Neural progenitor cell (in vitro differentiated cells): ENCODE results near the gene ZMPSTE24. TPM values are rescaled to one million over a fixed set of nuclear protein-coding genes. Genes with fewer than 3 reads are reported as not detected.

ENCODE experiments used
- DNase-seq: peaks from one replicate; pipeline ENCODE4 v3.0.0-alpha.2; 2016; ENCODE audit warnings: low spot score
- H2AFZ ChIP-seq: fragments of 200-600 bp; sonication (generic); replicated peaks from 2 replicates; pipeline ENCODE4 v1.6.1; 2016; ENCODE audit warnings: antibody characterized with exemption
- H3F3A ChIP-seq: fragments of 200-600 bp; sonication (generic); 2 replicates; pipeline ENCODE4 v1.6.1; 2016; ENCODE audit warnings: antibody characterized with exemption, low read depth
- H3K27ac ChIP-seq: fragments of 200-600 bp; sonication (generic); 2 replicates; pipeline ENCODE4 v1.5.1; 2016; ENCODE audit warnings: mild to moderate bottlenecking
- H3K27me3 ChIP-seq: fragments of 200-600 bp; sonication (generic); 2 replicates; pipeline ENCODE4 v1.6.1; 2016; ENCODE audit warnings: mild to moderate bottlenecking, moderate library complexity
- H3K36me3 ChIP-seq: fragments of 200-600 bp; sonication (generic); 2 replicates; pipeline ENCODE4 v1.5.1; 2016
- H3K4me1 ChIP-seq: fragments of 200-600 bp; sonication (generic); 2 replicates; pipeline ENCODE4 v1.6.1; 2016; ENCODE audit warnings: mixed run types
- H3K4me2 ChIP-seq: fragments of 200-600 bp; sonication (generic); 2 replicates; pipeline ENCODE4 v1.6.1; 2016
- H3K4me3 ChIP-seq: fragments of 200-600 bp; sonication (generic); 2 replicates; pipeline ENCODE4 v1.5.1; 2016
- H3K79me2 ChIP-seq: fragments of 200-600 bp; sonication (generic); 2 replicates; pipeline ENCODE4 v1.6.1; 2016; ENCODE audit warnings: low read depth
- H3K9ac ChIP-seq: fragments of 200-600 bp; sonication (generic); 2 replicates; pipeline ENCODE4 v1.6.1; 2016
- H3K9me3 ChIP-seq: fragments of 200-600 bp; sonication (generic); 2 replicates; pipeline ENCODE4 v1.5.1; 2016; ENCODE audit warnings: low read depth
- H4K20me1 ChIP-seq: fragments of 200-600 bp; sonication (generic); 2 replicates; pipeline ENCODE4 v1.6.1; 2016; ENCODE audit warnings: low read depth
- H3K27ac Mint-ChIP-seq: 3 replicates; pipeline ENCODE4 v1.8.0; 2021; ENCODE audit warnings: mixed read lengths
- H3K27me3 Mint-ChIP-seq: 2 replicates; pipeline ENCODE4 v1.8.0; 2022; ENCODE audit warnings: low read depth, mild to moderate bottlenecking, inconsistent platforms, moderate library complexity, mixed read lengths; ENCODE audit not compliant: insufficient read depth
- H3K36me3 Mint-ChIP-seq: 3 replicates; pipeline ENCODE4 v1.8.0; 2021; ENCODE audit warnings: mixed read lengths
- H3K4me1 Mint-ChIP-seq: 3 replicates; pipeline ENCODE4 v1.8.0; 2021; ENCODE audit warnings: mixed read lengths
- H3K4me3 Mint-ChIP-seq: 3 replicates; pipeline ENCODE4 v1.8.0; 2021; ENCODE audit warnings: mild to moderate bottlenecking, moderate library complexity, mixed read lengths
- H3K9me3 Mint-ChIP-seq: 3 replicates; pipeline ENCODE4 v1.8.0; 2020; ENCODE audit warnings: mixed read lengths
- EZH2 ChIP-seq: fragments of 200-600 bp; sonication (generic); IDR thresholded peaks from 2 replicates; pipeline ENCODE4 v1.6.1; 2017; ENCODE audit warnings: antibody characterized with exemption, mild to moderate bottlenecking, moderate library complexity
- EZH2phosphoT487 ChIP-seq: fragments of 200-600 bp; sonication (generic); IDR thresholded peaks from 2 replicates; pipeline ENCODE4 v1.6.1; 2017; ENCODE audit warnings: antibody characterized with exemption
- total RNA-seq: library from RNA; depleted of rRNA; stranded (reverse); fragments of >200 nt; gene quantifications from 2 replicates; pipeline ENCODE4 v1.2.3, GENCODE V29; 2015; ENCODE audit warnings: low replicate concordance
- TF ChIP-seq, protein P1 (sequence below): fragments of 200-600 bp; sonication (generic); IDR thresholded peaks from 2 replicates; pipeline ENCODE4 v1.5.1; 2017; ENCODE audit warnings: antibody characterized with exemption, mild to moderate bottlenecking

ZMPSTE24 gene
- total RNA-seq, 1 donor from 2014 or later: 38.0 TPM

DNA sequence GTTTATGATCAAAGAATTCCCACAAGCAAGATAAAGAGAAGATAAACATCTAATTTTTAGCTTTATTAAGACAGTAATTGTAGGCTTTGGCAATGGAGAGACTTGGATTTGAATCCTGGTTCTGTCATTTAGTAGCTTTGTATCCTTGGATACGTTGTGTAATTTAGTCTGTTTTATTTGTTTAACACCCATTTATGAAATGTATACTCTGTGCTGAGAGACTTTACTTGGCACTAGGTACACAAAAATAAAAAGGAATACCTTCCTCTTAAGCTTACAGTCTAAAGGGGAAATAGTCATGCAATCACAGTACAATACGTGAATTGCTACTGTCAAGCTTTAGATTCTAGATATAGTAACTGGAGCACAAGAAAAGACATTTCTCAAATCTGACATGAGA, 23.8 kb downstream of the ZMPSTE24 start:
- peaks cover 11% of the 10 kb centered on the region for H3K36me3 Mint-ChIP-seq
- H3K4me3 Mint-ChIP-seq: no peak overlapping the region
- Histone ChIP-seq H3K27ac (no peak overlapping the region), H4K20me1 (peaks cover 6% of the 10 kb centered on the region), H3K79me2 (no peaks in the 10 kb centered on the region), H2AFZ (no peak overlapping the region), H3K9me3 (no peaks in the 10 kb centered on the region), H3K27me3 (no peaks in the 10 kb centered on the region), H3K4me1 (no peaks in the 10 kb centered on the region), H3K4me2 (no peak overlapping the region), H3K36me3 (peaks cover 23% of the 10 kb centered on the region), H3F3A (no peaks in the 10 kb centered on the region), H3K4me3 (no peak overlapping the region), H3K9ac (no peak overlapping the region)
- TF ChIP-seq EZH2phosphoT487 (no peak), EZH2 (no peak)
- TF ChIP-seq, protein P1, sequence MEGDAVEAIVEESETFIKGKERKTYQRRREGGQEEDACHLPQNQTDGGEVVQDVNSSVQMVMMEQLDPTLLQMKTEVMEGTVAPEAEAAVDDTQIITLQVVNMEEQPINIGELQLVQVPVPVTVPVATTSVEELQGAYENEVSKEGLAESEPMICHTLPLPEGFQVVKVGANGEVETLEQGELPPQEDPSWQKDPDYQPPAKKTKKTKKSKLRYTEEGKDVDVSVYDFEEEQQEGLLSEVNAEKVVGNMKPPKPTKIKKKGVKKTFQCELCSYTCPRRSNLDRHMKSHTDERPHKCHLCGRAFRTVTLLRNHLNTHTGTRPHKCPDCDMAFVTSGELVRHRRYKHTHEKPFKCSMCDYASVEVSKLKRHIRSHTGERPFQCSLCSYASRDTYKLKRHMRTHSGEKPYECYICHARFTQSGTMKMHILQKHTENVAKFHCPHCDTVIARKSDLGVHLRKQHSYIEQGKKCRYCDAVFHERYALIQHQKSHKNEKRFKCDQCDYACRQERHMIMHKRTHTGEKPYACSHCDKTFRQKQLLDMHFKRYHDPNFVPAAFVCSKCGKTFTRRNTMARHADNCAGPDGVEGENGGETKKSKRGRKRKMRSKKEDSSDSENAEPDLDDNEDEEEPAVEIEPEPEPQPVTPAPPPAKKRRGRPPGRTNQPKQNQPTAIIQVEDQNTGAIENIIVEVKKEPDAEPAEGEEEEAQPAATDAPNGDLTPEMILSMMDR: no peak
- H3K27ac Mint-ChIP-seq: no peak overlapping the region
- no peak for DNase-seq
- H3K9me3 Mint-ChIP-seq: no peaks in the 10 kb centered on the region
- no peaks in the 10 kb centered on the region for H3K27me3 Mint-ChIP-seq
- no peaks in the 10 kb centered on the region for H3K4me1 Mint-ChIP-seq

- Mint-ChIP-seq H3K27ac (no peak overlapping the region), H3K4me1 (no peaks in the 10 kb centered on the region), H3K9me3 (no peaks in the 10 kb centered on the region), H3K36me3 (peaks cover 31% of the 10 kb centered on the region), H3K4me3 (no peak overlapping the region), H3K27me3 (no peaks in the 10 kb centered on the region)
- H3K9ac ChIP-seq: no peak overlapping the region
- no peaks in the 10 kb centered on the region for H3K4me1 ChIP-seq
- TF ChIP-seq EZH2phosphoT487 (no peak), EZH2 (no peak)
- TF ChIP-seq, protein P1: no peak
- peaks cover 11% of the 10 kb centered on the region for H3K36me3 ChIP-seq
- no peak overlapping the region for H3K4me2 ChIP-seq
- no peaks in the 10 kb centered on the region for H3K27me3 ChIP-seq
- DNase-seq: no peak
- no peak overlapping the region for H2AFZ ChIP-seq
- H4K20me1 ChIP-seq: no peaks in the 10 kb centered on the region
- no peak overlapping the region for H3K4me3 ChIP-seq
- no peaks in the 10 kb centered on the region for H3K9me3 ChIP-seq
- no peaks in the 10 kb centered on the region for H3K79me2 ChIP-seq
- no peaks in the 10 kb centered on the region for H3F3A ChIP-seq
- H3K27ac ChIP-seq: no peak overlapping the region
Observed at GRCh38 chr1:40291293-40291692, 33.3 kb downstream of the ZMPSTE24 start.

- Histone ChIP-seq H3K9ac (no peak overlapping the region), H3K4me1 (peaks cover 6% of the 10 kb centered on the region), H3K4me2 (no peak overlapping the region), H4K20me1 (no peaks in the 10 kb centered on the region), H3K9me3 (no peaks in the 10 kb centered on the region), H3K79me2 (no peaks in the 10 kb centered on the region), H3K27me3 (no peaks in the 10 kb centered on the region), H3K27ac (no peak overlapping the region), H3K4me3 (no peak overlapping the region), H3K36me3 (no peaks in the 10 kb centered on the region), H2AFZ (no peak overlapping the region), H3F3A (no peaks in the 10 kb centered on the region)
- Mint-ChIP-seq H3K4me3 (no peak overlapping the region), H3K27ac (no peak overlapping the region), H3K27me3 (peaks cover 9% of the 10 kb centered on the region), H3K9me3 (no peaks in the 10 kb centered on the region), H3K4me1 (peaks cover 5% of the 10 kb centered on the region), H3K36me3 (no peaks in the 10 kb centered on the region)
- TF ChIP-seq, protein P1: no peak
- TF ChIP-seq EZH2phosphoT487 (no peak), EZH2 (no peak)
- no peak for DNase-seq
Observed at GRCh38 chr1:40299366-40300248, 41.6 kb downstream of the ZMPSTE24 start.
